Measurements from ENCODE around the gene HAO2.
"Not testable (repeated sequence)": the region's sequence is repeated elsewhere in the genome, so short reads cannot be mapped to it uniquely, and the experiment has no call there.

The HAO2 gene

GRCh38 chr1:119332622-119333021, 36.0 kb upstream of the HAO2 start:
- TF ChIP-seq, protein P1, sequence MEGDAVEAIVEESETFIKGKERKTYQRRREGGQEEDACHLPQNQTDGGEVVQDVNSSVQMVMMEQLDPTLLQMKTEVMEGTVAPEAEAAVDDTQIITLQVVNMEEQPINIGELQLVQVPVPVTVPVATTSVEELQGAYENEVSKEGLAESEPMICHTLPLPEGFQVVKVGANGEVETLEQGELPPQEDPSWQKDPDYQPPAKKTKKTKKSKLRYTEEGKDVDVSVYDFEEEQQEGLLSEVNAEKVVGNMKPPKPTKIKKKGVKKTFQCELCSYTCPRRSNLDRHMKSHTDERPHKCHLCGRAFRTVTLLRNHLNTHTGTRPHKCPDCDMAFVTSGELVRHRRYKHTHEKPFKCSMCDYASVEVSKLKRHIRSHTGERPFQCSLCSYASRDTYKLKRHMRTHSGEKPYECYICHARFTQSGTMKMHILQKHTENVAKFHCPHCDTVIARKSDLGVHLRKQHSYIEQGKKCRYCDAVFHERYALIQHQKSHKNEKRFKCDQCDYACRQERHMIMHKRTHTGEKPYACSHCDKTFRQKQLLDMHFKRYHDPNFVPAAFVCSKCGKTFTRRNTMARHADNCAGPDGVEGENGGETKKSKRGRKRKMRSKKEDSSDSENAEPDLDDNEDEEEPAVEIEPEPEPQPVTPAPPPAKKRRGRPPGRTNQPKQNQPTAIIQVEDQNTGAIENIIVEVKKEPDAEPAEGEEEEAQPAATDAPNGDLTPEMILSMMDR (IDR thresholded peaks at IDR 0.05), result no peak
- no peak overlapping the region for H3K27ac ChIP-seq
- no peak overlapping the region for H3K4me3 ChIP-seq
- DNase-seq (ENCODE audit: low spot score), result no peak

- TF ChIP-seq, protein P1 (IDR thresholded peaks at IDR 0.05), result no peak
- Histone ChIP-seq H3K4me3 (no peak overlapping the region), H3K27ac (no peak overlapping the region)
- no peak for DNase-seq (ENCODE audit: low spot score)
Measured at GRCh38 chr1:119333163-119333896, 35.3 kb upstream of the HAO2 start.

DNA sequence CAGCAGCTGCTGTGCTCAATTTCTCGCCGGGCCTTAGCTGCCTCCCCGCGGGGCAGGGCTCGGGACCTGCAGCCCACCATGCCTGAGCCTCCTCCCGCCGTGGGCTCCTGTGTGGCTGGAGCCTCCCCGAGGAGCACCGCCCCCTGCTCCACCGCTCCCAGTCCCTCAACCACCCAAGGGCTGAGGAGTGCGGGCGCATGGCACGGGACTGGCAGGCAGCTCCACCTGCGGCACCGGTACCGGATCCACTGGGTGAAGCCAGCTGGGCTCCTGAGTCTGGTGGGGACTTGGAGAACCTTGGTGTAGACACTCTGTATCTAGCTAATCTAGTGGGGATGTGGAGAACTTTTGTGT, 34.7 kb upstream of the HAO2 start:
- not testable (repeated sequence) for H3K27ac ChIP-seq; H3K4me3 ChIP-seq; DNase-seq (ENCODE audit: low spot score)

GRCh38 chr1:119336848-119337247, 31.7 kb upstream of the HAO2 start:
- Histone ChIP-seq H3K27ac (no peak overlapping the region), H3K4me3 (no peak overlapping the region)
- DNase-seq (ENCODE audit: low spot score), result no peak
- TF ChIP-seq, protein P1 (IDR thresholded peaks at IDR 0.05), result no peak

DNA sequence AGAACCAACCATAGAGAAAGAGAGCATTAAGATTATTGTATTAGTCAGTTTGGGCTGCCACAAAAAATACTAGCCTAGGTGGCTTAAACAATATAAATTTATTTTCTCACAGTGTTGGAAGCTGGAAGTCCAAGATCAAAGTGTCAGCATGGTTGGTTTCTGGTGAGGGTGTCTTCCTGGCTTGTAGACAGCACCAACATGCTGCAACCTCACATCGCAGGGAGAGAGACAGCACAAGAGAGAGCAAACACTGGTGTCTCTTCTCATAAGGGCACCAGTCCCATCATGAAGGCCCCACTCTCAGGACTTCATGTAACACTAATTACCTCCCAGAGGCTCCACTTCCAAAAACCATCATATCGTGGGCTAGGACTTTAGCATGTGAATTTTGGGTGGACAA, 30.6 kb upstream of the HAO2 start:
- H3K4me3 ChIP-seq, result no peak overlapping the region
- no peak overlapping the region for H3K27ac ChIP-seq

DNA sequence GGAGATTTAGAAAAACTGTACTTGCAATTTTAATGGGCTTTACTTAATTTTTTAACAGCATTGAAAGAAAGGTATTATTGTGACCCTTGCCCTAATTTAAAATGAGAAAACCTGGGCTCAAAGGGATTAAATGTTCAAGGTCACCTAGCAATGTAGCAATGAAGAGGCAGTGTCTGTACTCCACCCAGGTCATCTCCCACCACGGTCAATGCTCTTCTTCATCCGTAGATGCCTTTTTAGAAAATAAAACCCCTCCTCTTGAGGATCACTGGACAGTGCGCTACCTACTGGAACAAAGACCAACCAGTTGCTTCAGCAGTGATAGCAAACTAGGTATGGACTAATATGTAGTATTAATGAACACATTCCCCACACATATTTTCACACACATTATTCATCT, 29.8 kb upstream of the HAO2 start:
- no peak overlapping the region for H3K4me3 ChIP-seq
- TF ChIP-seq, protein P1 (IDR thresholded peaks at IDR 0.05), result no peak
- no peak overlapping the region for H3K27ac ChIP-seq
- no peak for DNase-seq (ENCODE audit: low spot score)

More for the DNA sequence above, 30.6 kb upstream of the HAO2 start:
- DNase-seq (ENCODE audit: low spot score), result no peak
- TF ChIP-seq, protein P1 (IDR thresholded peaks at IDR 0.05), result no peak

- TF ChIP-seq, protein P1 (IDR thresholded peaks at IDR 0.05), result no peak
- H3K27ac ChIP-seq, result no peak overlapping the region
- no peak for DNase-seq (ENCODE audit: low spot score)
- H3K4me3 ChIP-seq, result no peak overlapping the region
Measured at GRCh38 chr1:119340861-119341261, 27.7 kb upstream of the HAO2 start.

Data from coronary artery (tissue), 2 donors.